Right cardiac atrium (tissue), 5 donors: ENCODE data around the gene ROBO1. TPM values are rescaled to one million over a fixed set of nuclear protein-coding genes. Genes with fewer than 3 reads are reported as not detected.

ENCODE experiments used
- ATAC-seq, 2 donors: fragments of 200-7000 bp; cut with Tn5 transposase; one replicate each; pipeline versions ENCODE4 v1.8.0 to v1.9.1; 2020; ENCODE audit warnings: moderate library complexity in 2 of 2, mild to moderate bottlenecking in 1 of 2
- DNase-seq, 3 donors: peaks; one replicate each; pipeline ENCODE4 v3.0.0-alpha.2; 2020
- H3K27ac ChIP-seq: one replicate; pipeline ENCODE4 v1.5.1; 2013; ENCODE audit warnings: mild to moderate bottlenecking, low read length, control low read depth, moderate library complexity
- H3K27me3 ChIP-seq: one replicate; pipeline ENCODE4 v1.6.1; 2013; ENCODE audit not compliant: control insufficient read depth, insufficient read depth
- H3K4me1 ChIP-seq: one replicate; pipeline ENCODE4 v1.6.1; 2013; ENCODE audit warnings: low read length; ENCODE audit not compliant: control insufficient read depth, insufficient read depth
- H3K4me3 ChIP-seq: one replicate; pipeline ENCODE4 v1.5.1; 2013; ENCODE audit warnings: low read length, control low read depth
- H3K9me3 ChIP-seq: one replicate; pipeline ENCODE4 v1.6.1; 2013; ENCODE audit warnings: low read length; ENCODE audit not compliant: control insufficient read depth
- WGBS: extraction: QIAGEN DNeasy Blood & Tissue Kit; methylation state at CpG from one replicate; pipeline ENCODE4 v1.1.7; 2013; 5-methylcytosine and 5-hydroxymethylcytosine counted together
- intact Hi-C, 4 donors: fragments of 100-400 bp; cut with DNase I; formaldehyde crosslinking; loops; one replicate each; pipeline versions ENCODE4 v1.11.0 to v1.14.0; 2022 to 2023
- polyA plus RNA-seq: library from polyadenylated mRNA; stranded (reverse); fragments of 200-250 nt; gene quantifications from one replicate; pipeline ENCODE4 v1.2.3, GENCODE V29; 2013
- total RNA-seq, 4 donors: library from RNA; stranded (reverse); fragmentation: NEBNext Ultra II Directional; extraction: Animal tissue kit (Norgen Biotek cat#: 25700); gene quantifications; one replicate each; pipeline ENCODE4 v1.2.1, GENCODE V29; 2021
- donor health status: healthy with polysubstance abuse.
- donor health status: DM: no; HTN: yes; CAD: no.
- donor health status: DM: no; HTN: no; CAD: no.
- donor health status: DM: no; HTN: yes; CAD: no; lungs with severe emphysema.
- donor health status: DM: yes; HTN: yes; CAD: no.

The ROBO1 gene
- total and polyA plus RNA-seq, 5 donors: 5.5 to 16.2 (median 13.5) TPM

DNA sequence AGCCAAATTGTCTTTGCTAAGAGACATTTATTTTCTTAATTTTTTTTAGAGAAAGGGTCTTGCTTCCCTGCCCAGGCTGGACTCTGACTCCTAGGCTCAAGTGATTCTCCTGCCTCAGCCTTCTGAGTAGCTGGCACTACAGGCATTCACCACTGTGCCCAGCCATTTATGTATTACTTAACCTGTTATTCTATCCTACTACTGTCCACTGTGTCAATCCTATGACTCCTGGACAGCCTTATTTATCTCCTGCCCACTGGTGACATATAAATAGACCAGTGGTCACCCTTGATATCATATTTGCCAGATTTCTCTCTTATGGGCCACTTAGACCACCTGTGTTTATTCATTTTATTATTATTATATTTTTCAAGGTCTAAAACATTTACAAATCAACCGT is 161.4 kb downstream of the ROBO1 start:
- 77% methylated on average over 1 of the region's 1 CpG for WGBS
- Histone ChIP-seq H3K4me1 (no peaks in the 10 kb centered on the region), H3K27me3 (no peaks in the 10 kb centered on the region), H3K4me3 (no peak overlapping the region), H3K9me3 (no peaks in the 10 kb centered on the region), H3K27ac (no peak overlapping the region)
- no peak for ATAC-seq
- DNase-seq: no peak
- intact Hi-C loops: no loop called here

DNA sequence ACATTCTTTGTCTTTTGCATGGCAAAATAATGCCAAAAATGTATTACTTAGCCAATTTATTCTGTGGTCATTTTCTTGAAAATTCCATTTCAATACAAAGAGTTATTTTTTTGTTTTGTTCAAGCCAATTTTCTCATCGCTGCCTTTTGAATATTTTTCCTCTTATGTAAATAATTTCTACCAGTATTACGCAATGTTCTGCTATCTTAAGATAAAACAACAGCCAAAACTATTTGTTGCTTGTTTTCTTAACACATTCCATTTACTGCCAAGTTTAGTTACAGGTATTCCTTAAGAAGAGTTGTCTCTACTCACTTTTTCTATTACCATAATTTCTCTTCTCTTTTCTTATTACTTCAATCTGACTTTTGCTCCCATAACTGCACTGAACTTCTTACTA is 163.1 kb downstream of the ROBO1 start:
- no peak for ATAC-seq
- no peak for DNase-seq
- Histone ChIP-seq H3K27me3 (no peaks in the 10 kb centered on the region), H3K27ac (no peak overlapping the region), H3K4me3 (no peak overlapping the region), H3K9me3 (no peaks in the 10 kb centered on the region), H3K4me1 (no peaks in the 10 kb centered on the region)
- intact Hi-C loops: no loop called here
- WGBS: 37% methylated on average over 2 of the region's 2 CpGs

- Histone ChIP-seq H3K4me3 (no peak overlapping the region), H3K9me3 (no peaks in the 10 kb centered on the region), H3K27me3 (no peaks in the 10 kb centered on the region), H3K27ac (no peak overlapping the region), H3K4me1 (no peaks in the 10 kb centered on the region)
- DNase-seq: no peak
- no peak for ATAC-seq
- intact Hi-C loops: no loop called here
Measured at GRCh38 chr3:79602385-79602784, 165.4 kb downstream of the ROBO1 start.

DNA sequence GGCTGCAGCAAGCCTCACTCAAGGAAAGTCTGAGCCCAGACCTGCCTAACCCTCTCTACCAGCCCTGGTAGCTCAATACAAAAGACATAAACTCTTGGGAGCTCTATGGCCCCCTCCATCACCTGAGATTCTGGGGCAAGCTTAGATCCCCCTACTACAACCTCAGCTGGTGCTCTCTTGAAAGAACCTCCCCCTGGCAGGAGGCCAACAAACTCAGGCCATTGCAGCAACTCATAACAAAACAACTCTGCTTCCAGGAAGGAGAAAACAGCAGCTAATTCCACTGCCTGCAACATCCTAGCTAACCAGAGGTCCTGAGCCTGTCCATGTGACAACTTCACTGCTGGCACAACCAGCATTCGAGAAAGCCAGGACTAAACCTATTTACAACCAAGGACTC is 169.2 kb downstream of the ROBO1 start:
- WGBS: 49% methylated on average over 1 of the region's 1 CpG
- H3K4me1 ChIP-seq: no peaks in the 10 kb centered on the region
- peak in 2 of 3 donors; percentile 12 to 36 for DNase-seq

DNA sequence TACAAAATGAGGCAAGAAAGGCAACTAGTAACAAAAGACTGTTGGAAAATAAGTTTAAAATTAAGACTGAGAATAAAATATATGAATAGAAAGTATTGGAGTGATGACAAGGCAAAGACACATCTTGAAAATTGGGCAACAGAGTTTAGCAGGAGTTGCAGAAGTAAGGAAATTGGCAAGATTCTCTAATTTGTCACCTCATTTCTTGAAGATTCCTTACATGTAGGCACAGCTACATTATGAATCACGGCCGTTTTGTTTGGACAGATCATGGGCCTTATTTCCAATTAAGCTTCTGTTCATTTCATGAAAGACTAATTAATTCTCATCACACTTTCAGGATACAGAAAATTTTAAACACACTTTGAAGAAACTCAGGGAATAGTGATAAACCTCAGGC is 170.1 kb downstream of the ROBO1 start:
- Histone ChIP-seq H3K9me3 (no peaks in the 10 kb centered on the region), H3K27ac (no peak overlapping the region), H3K27me3 (no peaks in the 10 kb centered on the region), H3K4me1 (no peaks in the 10 kb centered on the region), H3K4me3 (no peak overlapping the region)
- DNase-seq (no peak), ATAC-seq (no peak)
- intact Hi-C loops: no loop called here
- WGBS: 60% methylated on average over 2 of the region's 2 CpGs

More for the DNA sequence above, 169.2 kb downstream of the ROBO1 start:
- H3K9me3 ChIP-seq: no peaks in the 10 kb centered on the region
- no peaks in the 10 kb centered on the region for H3K27me3 ChIP-seq
- no peak overlapping the region for H3K4me3 ChIP-seq
- intact Hi-C loops: no loop called here
- no peak overlapping the region for H3K27ac ChIP-seq
- ATAC-seq: no peak

- ATAC-seq: no peak
- H3K27ac ChIP-seq: no peak overlapping the region
- no peaks in the 10 kb centered on the region for H3K27me3 ChIP-seq
- no peak overlapping the region for H3K4me3 ChIP-seq
- intact Hi-C loops: no loop called here
- DNase-seq: no peak
- no peaks in the 10 kb centered on the region for H3K4me1 ChIP-seq
- H3K9me3 ChIP-seq: no peaks in the 10 kb centered on the region
Measured at GRCh38 chr3:79587150-79587549, 180.6 kb downstream of the ROBO1 start.

- Histone ChIP-seq H3K4me3 (no peak overlapping the region), H3K4me1 (no peaks in the 10 kb centered on the region), H3K27ac (no peak overlapping the region), H3K9me3 (no peaks in the 10 kb centered on the region), H3K27me3 (no peaks in the 10 kb centered on the region)
- DNase-seq: no peak
- no peak for ATAC-seq
- intact Hi-C loops: no loop called here
Measured at GRCh38 chr3:79586232-79586631, 181.6 kb downstream of the ROBO1 start.

- ATAC-seq: no peak
- H3K27me3 ChIP-seq: no peaks in the 10 kb centered on the region
- no peak overlapping the region for H3K27ac ChIP-seq
- intact Hi-C loops: no loop called here
- DNase-seq: no peak
- no peak overlapping the region for H3K4me3 ChIP-seq
- no peaks in the 10 kb centered on the region for H3K4me1 ChIP-seq
- H3K9me3 ChIP-seq: no peaks in the 10 kb centered on the region
- WGBS: 86% methylated on average over 7 of the region's 7 CpGs
Measured at GRCh38 chr3:79572930-79573329, 194.9 kb downstream of the ROBO1 start.

- WGBS: 90% methylated on average over 10 of the region's 10 CpGs
- DNase-seq (no peak), ATAC-seq (no peak)
- H3K9me3 ChIP-seq: no peaks in the 10 kb centered on the region
- no peaks in the 10 kb centered on the region for H3K27me3 ChIP-seq
- no peak overlapping the region for H3K4me3 ChIP-seq
- H3K27ac ChIP-seq: no peak overlapping the region
- H3K4me1 ChIP-seq: no peaks in the 10 kb centered on the region
- intact Hi-C loops: no loop called here
Measured at GRCh38 chr3:79568938-79569337, 198.9 kb downstream of the ROBO1 start.

DNA sequence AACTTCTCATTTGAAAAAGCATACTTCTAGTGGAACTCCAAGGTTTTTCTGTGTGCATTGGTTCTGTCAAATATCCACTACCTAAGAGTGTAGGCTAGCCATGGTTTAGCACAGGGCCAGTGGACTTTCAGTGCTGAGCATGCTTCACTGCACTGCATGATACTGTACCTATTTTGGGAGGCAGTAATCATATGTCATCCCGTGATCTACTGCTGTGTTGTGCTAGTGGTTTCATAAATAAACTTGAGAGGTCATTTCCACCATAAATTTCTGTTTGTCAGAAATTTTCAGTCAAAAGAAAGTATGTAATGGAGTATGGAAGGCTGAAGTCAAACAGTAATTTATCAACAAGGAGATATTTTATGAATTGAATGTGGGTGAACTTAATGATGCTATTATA is 203.6 kb downstream of the ROBO1 start:
- 41% methylated on average over 1 of the region's 1 CpG for WGBS
- no peaks in the 10 kb centered on the region for H3K27me3 ChIP-seq
- no peaks in the 10 kb centered on the region for H3K4me1 ChIP-seq
- no peak overlapping the region for H3K27ac ChIP-seq
- H3K4me3 ChIP-seq: no peak overlapping the region
- no peak for DNase-seq
- intact Hi-C loops: no loop called here
- no peaks in the 10 kb centered on the region for H3K9me3 ChIP-seq
- ATAC-seq: no peak

DNA sequence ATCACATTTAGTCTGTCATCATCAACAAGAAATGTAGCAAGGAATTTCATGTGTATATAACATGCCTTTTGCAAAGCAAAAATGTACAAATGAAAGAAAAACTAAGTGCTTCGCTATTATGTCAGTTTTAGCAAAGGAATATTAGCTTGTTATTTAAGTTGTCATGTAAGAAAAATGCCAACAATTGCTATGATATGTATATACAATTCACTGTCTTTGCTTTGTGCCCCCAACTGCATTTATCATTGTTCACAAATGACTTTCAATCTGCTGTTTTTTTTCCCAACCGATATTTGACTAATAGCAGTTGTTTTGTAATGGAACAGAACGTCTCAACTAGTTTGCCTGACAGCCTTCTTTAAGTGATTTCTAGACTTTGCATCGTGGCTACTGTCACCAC is 207.1 kb downstream of the ROBO1 start:
- no peaks in the 10 kb centered on the region for H3K9me3 ChIP-seq
- ATAC-seq (no peak), DNase-seq (no peak)
- no peaks in the 10 kb centered on the region for H3K27me3 ChIP-seq
- WGBS: 68% methylated on average over 4 of the region's 4 CpGs
- intact Hi-C loops: no loop called here
- no peak overlapping the region for H3K27ac ChIP-seq
- no peaks in the 10 kb centered on the region for H3K4me1 ChIP-seq
- no peak overlapping the region for H3K4me3 ChIP-seq

DNA sequence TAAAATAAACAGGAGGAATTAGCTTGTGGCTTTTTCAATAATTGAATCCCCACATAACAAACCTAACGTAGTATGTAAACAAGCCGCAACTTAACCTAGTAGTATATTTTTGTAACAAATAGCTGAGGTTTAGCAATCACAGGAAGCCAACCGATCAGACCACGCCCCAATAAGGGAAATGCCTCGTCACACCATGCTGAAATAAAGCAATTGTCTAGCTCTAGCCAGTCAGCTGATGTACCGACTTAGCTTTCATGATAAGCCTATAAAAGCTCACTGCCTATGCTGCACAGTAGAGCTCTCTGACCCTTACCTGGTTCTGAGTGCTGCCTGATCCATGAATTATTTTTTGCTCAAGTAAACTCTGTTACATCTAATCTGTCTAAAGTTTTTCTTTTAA is 208.9 kb downstream of the ROBO1 start:
- no peak for DNase-seq
- Histone ChIP-seq H3K9me3 (no peaks in the 10 kb centered on the region), H3K27me3 (no peaks in the 10 kb centered on the region), H3K4me1 (no peaks in the 10 kb centered on the region), H3K4me3 (no peak overlapping the region), H3K27ac (no peak overlapping the region)
- intact Hi-C loops: no loop called here
- WGBS: 66% methylated on average over 6 of the region's 6 CpGs
- ATAC-seq: no peak
